HCT116 (cell line): Measurements from ENCODE around the gene GALC. TPM values are rescaled to one million over a fixed set of nuclear protein-coding genes. Genes with fewer than 3 reads are reported as not detected.

Experiments
- ATAC-seq: fragments of 200-7000 bp; cut with Tn5 transposase; 2 replicates; pipeline ENCODE4 v1.9.1; 2020; ENCODE audit warnings: mild to moderate bottlenecking, moderate library complexity
- BruUV-seq: library from RNA; stranded (reverse); fragments of 400-500 nt; replicated peaks from 2 replicates; lab custom pipeline; 2021; lab: Mats Ljungman, UMichigan
- CTCF ChIA-PET: fragments of 300-600 bp; sonication (Branson Sonifier 250); formaldehyde crosslinking; loops from one replicate; lab custom pipeline; 2021; ENCODE audit warnings: antibody characterized with exemption; lab: Charles Lee
- POLR2A ChIA-PET: fragments of 300-600, 350-600 bp; sonication (Branson Sonifier 250); formaldehyde crosslinking; loops from one replicate; lab custom pipeline; 2021; ENCODE audit warnings: antibody characterized with exemption; lab: Charles Lee
- RAD21 ChIA-PET, 2 experiments: fragments of 300-600 bp; sonication (Branson Sonifier 250); formaldehyde crosslinking; loops; one replicate each; lab custom pipeline; 2023; ENCODE audit warnings: low total read pairs in 2 of 2; ENCODE audit not compliant: uncharacterized antibody in 2 of 2, unreplicated experiment in 2 of 2, low non-redundant PET in 1 of 2; lab: Charles Lee
- DNase-seq: peaks from one replicate; pipeline ENCODE4 v3.0.0-alpha.2; 2010; ENCODE audit warnings: low read depth, low spot score
- H2AFZ ChIP-seq: fragments of 200-600 bp; shearing (Covaris generic), sonication (generic); 2 replicates; pipeline ENCODE4 v1.6.1; 2017; ENCODE audit warnings: low read depth, mixed run types, mixed read lengths, antibody characterized with exemption, low read length; ENCODE audit not compliant: poor library complexity, severe bottlenecking
- H3K27ac ChIP-seq: 2 replicates; pipeline ENCODE4 v1.5.1; 2012; ENCODE audit warnings: low read depth, low read length
- H3K27me3 ChIP-seq: fragments of 200-600 bp; sonication (generic); 2 replicates; pipeline ENCODE4 v1.6.1; 2016; ENCODE audit warnings: mixed run types, low read length, mixed read lengths; ENCODE audit not compliant: insufficient read depth
- H3K36me3 ChIP-seq, 2 experiments: fragments of 200-500 bp in 1 of 2; fragments of 200-600 bp in 1 of 2; sonication (Bioruptor generic) in 1 of 2; sonication (generic) in 1 of 2; 2 replicates each; pipeline versions ENCODE4 v1.5.1 to v1.6.1; 2014 to 2016; ENCODE audit warnings: low read length in 2 of 2, inconsistent platforms in 1 of 2, mixed read lengths in 1 of 2, mixed run types in 1 of 2; ENCODE audit not compliant: insufficient read depth in 2 of 2, control insufficient read depth in 1 of 2
- H3K4me1 ChIP-seq, 2 experiments: fragments of 200-600 bp in 1 of 2; sonication (generic) in 1 of 2; 2 replicates each; pipeline versions ENCODE4 v1.5.1 to v1.6.1; 2012 to 2017; ENCODE audit warnings: low read length in 2 of 2, inconsistent platforms in 1 of 2, mild to moderate bottlenecking in 1 of 2, mixed read lengths in 1 of 2, mixed run types in 1 of 2, moderate library complexity in 1 of 2; ENCODE audit not compliant: insufficient read depth in 2 of 2, control insufficient read depth in 1 of 2
- H3K4me2 ChIP-seq: fragments of 200-600 bp; sonication (generic); 2 replicates; pipeline ENCODE4 v1.6.1; 2017; ENCODE audit warnings: mixed run types, low read length, mixed read lengths
- H3K4me3 ChIP-seq, 2 experiments: fragments of 200-600 bp in 1 of 2; sonication (generic) in 1 of 2; replicated peaks in 1 of 2; 2 replicates each; pipeline ENCODE4 v1.5.1; 2011 to 2016; ENCODE audit warnings: low read length in 2 of 2, control low read depth in 1 of 2, low read depth in 1 of 2, mild to moderate bottlenecking in 1 of 2, mixed read lengths in 1 of 2, mixed run types in 1 of 2
- H3K79me2 ChIP-seq: fragments of 200-600 bp; sonication (generic); 2 replicates; pipeline ENCODE4 v1.6.1; 2017; ENCODE audit warnings: mild to moderate bottlenecking, mixed run types, low read length, moderate library complexity, mixed read lengths; ENCODE audit not compliant: insufficient read depth
- H3K9ac ChIP-seq: fragments of 200-600 bp; sonication (generic); 2 replicates; pipeline ENCODE4 v1.6.1; 2016; ENCODE audit warnings: low read length, mixed read lengths
- H3K9me2 ChIP-seq: fragments of 200-600 bp; sonication (generic), shearing (Covaris generic); 2 replicates; pipeline ENCODE4 v1.6.1; 2017; ENCODE audit warnings: mixed run types, mild to moderate bottlenecking, moderate library complexity; ENCODE audit not compliant: insufficient read depth
- H3K9me3 ChIP-seq, 2 experiments: fragments of 200-500 bp in 1 of 2; fragments of 200-600 bp in 1 of 2; sonication (Bioruptor generic) in 1 of 2; sonication (generic) in 1 of 2; 2 replicates each; pipeline ENCODE4 v1.6.1; 2014 to 2017; ENCODE audit warnings: low read length in 2 of 2, mixed read lengths in 2 of 2, inconsistent platforms in 1 of 2, low read depth in 1 of 2, mild to moderate bottlenecking in 1 of 2, mixed run types in 1 of 2, moderate library complexity in 1 of 2; ENCODE audit not compliant: control insufficient read depth in 1 of 2, insufficient read depth in 1 of 2
- H4K20me1 ChIP-seq: fragments of 200-600 bp; sonication (generic), shearing (Covaris generic); 2 replicates; pipeline ENCODE4 v1.6.1; 2017; ENCODE audit warnings: mixed run types, mild to moderate bottlenecking, moderate library complexity; ENCODE audit not compliant: insufficient read depth
- EGR1 ChIP-seq: IDR thresholded peaks from 2 replicates; pipeline ENCODE4 v1.6.1; 2012; ENCODE audit warnings: low read depth
- ELF1 ChIP-seq: IDR thresholded peaks from 2 replicates; pipeline ENCODE4 v1.6.1; 2012; ENCODE audit warnings: low read depth, borderline replicate concordance
- EZH2 ChIP-seq: fragments of 200-600 bp; sonication (generic); IDR thresholded peaks from 2 replicates; pipeline ENCODE4 v1.6.1; 2017; ENCODE audit warnings: antibody characterized with exemption, mixed run types
- EZH2phosphoT487 ChIP-seq: fragments of 200-600 bp; IDR thresholded peaks from 2 replicates; pipeline ENCODE4 v1.6.1; 2018; ENCODE audit warnings: antibody characterized with exemption, borderline replicate concordance
- FOSL1 ChIP-seq: IDR thresholded peaks from 2 replicates; pipeline ENCODE4 v1.6.1; 2012; ENCODE audit warnings: low read depth
- MAX ChIP-seq: IDR thresholded peaks from 2 replicates; pipeline ENCODE4 v1.6.1; 2012
- POLR2A ChIP-seq: IDR thresholded peaks from 2 replicates; pipeline ENCODE4 v1.7.0; 2011; ENCODE audit warnings: borderline replicate concordance; ENCODE audit not compliant: insufficient read depth, insufficient read length; ENCODE audit errors: extremely low read depth
- REST ChIP-seq: IDR thresholded peaks from 2 replicates; pipeline ENCODE4 v1.6.1; 2012; ENCODE audit warnings: low read depth
- SP1 ChIP-seq: IDR thresholded peaks from 2 replicates; pipeline ENCODE4 v1.6.1; 2012; ENCODE audit warnings: low read depth
- SRF ChIP-seq: IDR thresholded peaks from 2 replicates; pipeline ENCODE4 v1.6.1; 2012; ENCODE audit warnings: low read depth
- ZNF274 ChIP-seq: fragments of 200-500 bp; sonication (Bioruptor generic); IDR thresholded peaks from 2 replicates; pipeline ENCODE4 v1.6.1; 2014; ENCODE audit warnings: mild to moderate bottlenecking, low read depth, low read length, inconsistent platforms
- intact Hi-C: fragments of 100-400 bp; cut with micrococcal nuclease; formaldehyde crosslinking; loops from 2 replicates; pipeline ENCODE4 v1.10.0; 2022
- total RNA-seq: library from RNA; stranded (reverse); gene quantifications from one replicate; pipeline ENCODE4 v1.2.1, GENCODE V29; 2021; ENCODE audit not compliant: unreplicated experiment
- TF ChIP-seq, protein P1 (sequence below), 3 experiments: fragments of 200-600 bp in 1 of 3; sonication (generic) in 1 of 3; IDR thresholded peaks in 2 of 3; conservative IDR thresholded peaks in 1 of 3; 2 replicates each; pipeline ENCODE4 v1.5.1; 2012 to 2017; ENCODE audit warnings: low read depth in 2 of 3, low read length in 2 of 3, antibody characterized with exemption in 1 of 3, borderline replicate concordance in 1 of 3, control low read depth in 1 of 3, mild to moderate bottlenecking in 1 of 3, mixed read lengths in 1 of 3, mixed run types in 1 of 3, moderate library complexity in 1 of 3; ENCODE audit not compliant: insufficient read depth in 1 of 3

Gene GALC
- total RNA-seq, 1 experiment from 2014 or later = 0.59 TPM

DNA sequence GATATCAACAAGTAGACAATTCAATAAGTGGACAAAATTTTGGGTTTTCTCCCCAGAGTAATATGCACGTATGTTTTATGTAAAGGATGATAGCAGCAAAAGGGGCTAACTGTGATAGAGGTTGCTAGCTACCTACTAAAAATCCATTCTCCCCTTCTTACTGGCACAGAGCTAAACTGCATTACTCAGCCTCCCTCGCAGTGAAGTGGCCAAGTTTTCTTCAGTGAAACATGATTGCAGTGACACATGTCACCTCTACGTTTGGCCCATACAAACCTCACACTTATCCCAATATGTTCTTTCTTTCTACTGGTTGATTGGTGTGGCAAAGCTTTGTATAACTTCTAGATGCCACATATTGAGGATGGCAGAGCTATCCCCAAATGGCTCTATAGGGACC is 46.2 kb upstream of the GALC start:
- ATAC-seq (no peak), DNase-seq (no peak)
- TF ChIP-seq EZH2phosphoT487 (no peak), MAX (no peak), POLR2A (no peak), EGR1 (no peak), EZH2 (no peak), FOSL1 (no peak), REST (no peak), ELF1 (no peak), SRF (no peak), ZNF274 (no peak), SP1 (no peak)
- TF ChIP-seq, protein P1, sequence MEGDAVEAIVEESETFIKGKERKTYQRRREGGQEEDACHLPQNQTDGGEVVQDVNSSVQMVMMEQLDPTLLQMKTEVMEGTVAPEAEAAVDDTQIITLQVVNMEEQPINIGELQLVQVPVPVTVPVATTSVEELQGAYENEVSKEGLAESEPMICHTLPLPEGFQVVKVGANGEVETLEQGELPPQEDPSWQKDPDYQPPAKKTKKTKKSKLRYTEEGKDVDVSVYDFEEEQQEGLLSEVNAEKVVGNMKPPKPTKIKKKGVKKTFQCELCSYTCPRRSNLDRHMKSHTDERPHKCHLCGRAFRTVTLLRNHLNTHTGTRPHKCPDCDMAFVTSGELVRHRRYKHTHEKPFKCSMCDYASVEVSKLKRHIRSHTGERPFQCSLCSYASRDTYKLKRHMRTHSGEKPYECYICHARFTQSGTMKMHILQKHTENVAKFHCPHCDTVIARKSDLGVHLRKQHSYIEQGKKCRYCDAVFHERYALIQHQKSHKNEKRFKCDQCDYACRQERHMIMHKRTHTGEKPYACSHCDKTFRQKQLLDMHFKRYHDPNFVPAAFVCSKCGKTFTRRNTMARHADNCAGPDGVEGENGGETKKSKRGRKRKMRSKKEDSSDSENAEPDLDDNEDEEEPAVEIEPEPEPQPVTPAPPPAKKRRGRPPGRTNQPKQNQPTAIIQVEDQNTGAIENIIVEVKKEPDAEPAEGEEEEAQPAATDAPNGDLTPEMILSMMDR (IDR thresholded peaks at IDR 0.05 in 2 of 3, conservative IDR thresholded peaks at IDR 0.05 in 1 of 3; ENCODE audit: borderline replicate concordance in 1 of 3, insufficient read depth in 1 of 3, low read depth in 2 of 3, low read length in 2 of 3) = no peak

More for the DNA sequence above, 46.2 kb upstream of the GALC start:
- H3K9me2 ChIP-seq = no peaks in the 10 kb centered on the region
- intact Hi-C loops = no loop called here
- no peak overlapping the region for H3K9ac ChIP-seq
- H3K9me3 ChIP-seq = no peaks in the 10 kb centered on the region; a peak in 1 of 4 replicates
- H3K27me3 ChIP-seq = no peaks in the 10 kb centered on the region
- H3K79me2 ChIP-seq = no peaks in the 10 kb centered on the region
- H2AFZ ChIP-seq = no peak overlapping the region
- no peaks in the 10 kb centered on the region for H3K4me1 ChIP-seq
- ChIA-PET CTCF (no interaction called here), POLR2A (no interaction called here), RAD21 (no interaction called here)
- no peaks in the 10 kb centered on the region for H4K20me1 ChIP-seq
- H3K36me3 ChIP-seq = no peaks in the 10 kb centered on the region
- BruUV-seq = no TSS peak
- H3K27ac ChIP-seq = no peak overlapping the region
- no peak overlapping the region for H3K4me2 ChIP-seq
- no peak overlapping the region for H3K4me3 ChIP-seq
